ENCODE measurements around the gene C7orf57.

- TF ChIP-seq CTCF (IDR thresholded peaks at IDR 0.05; ENCODE audit: low read length) (no peak), EZH2 (IDR thresholded peaks at IDR 0.05; ENCODE audit: borderline replicate concordance, low read length) (no peak)
These were observed 3.6 kb downstream of the C7orf57 start for GRCh38 chr7:48038815-48039506.
